ENCODE measurements around the gene FAM111A.

GRCh38 chr11:59172345-59173079 is 29.9 kb downstream of the FAM111A start:
- TF ChIP-seq POLR2A (IDR thresholded peaks at IDR 0.05) (no peak), CTCF (IDR thresholded peaks at IDR 0.05) (no peak)

Measured in right lobe of liver (tissue), 4 donors.